DMS79 treated with DMSO at 0.1 percent for 48 hours (cell line): ENCODE measurements around the gene FAM24B.
A peak's percentile ranks its signal among the peaks of the same experiment; 100 is the strongest.
"Not testable (repeated sequence)": the region's sequence is repeated elsewhere in the genome, so short reads cannot be mapped to it uniquely, and the experiment has no call there.

Source experiments
- DNase-seq: peaks from one replicate; lab custom pipeline; 2025; lab: John Stamatoyannopoulos, UW

Gene FAM24B, protein sequence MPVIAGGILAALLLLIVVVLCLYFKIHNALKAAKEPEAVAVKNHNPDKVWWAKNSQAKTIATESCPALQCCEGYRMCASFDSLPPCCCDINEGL

DNA sequence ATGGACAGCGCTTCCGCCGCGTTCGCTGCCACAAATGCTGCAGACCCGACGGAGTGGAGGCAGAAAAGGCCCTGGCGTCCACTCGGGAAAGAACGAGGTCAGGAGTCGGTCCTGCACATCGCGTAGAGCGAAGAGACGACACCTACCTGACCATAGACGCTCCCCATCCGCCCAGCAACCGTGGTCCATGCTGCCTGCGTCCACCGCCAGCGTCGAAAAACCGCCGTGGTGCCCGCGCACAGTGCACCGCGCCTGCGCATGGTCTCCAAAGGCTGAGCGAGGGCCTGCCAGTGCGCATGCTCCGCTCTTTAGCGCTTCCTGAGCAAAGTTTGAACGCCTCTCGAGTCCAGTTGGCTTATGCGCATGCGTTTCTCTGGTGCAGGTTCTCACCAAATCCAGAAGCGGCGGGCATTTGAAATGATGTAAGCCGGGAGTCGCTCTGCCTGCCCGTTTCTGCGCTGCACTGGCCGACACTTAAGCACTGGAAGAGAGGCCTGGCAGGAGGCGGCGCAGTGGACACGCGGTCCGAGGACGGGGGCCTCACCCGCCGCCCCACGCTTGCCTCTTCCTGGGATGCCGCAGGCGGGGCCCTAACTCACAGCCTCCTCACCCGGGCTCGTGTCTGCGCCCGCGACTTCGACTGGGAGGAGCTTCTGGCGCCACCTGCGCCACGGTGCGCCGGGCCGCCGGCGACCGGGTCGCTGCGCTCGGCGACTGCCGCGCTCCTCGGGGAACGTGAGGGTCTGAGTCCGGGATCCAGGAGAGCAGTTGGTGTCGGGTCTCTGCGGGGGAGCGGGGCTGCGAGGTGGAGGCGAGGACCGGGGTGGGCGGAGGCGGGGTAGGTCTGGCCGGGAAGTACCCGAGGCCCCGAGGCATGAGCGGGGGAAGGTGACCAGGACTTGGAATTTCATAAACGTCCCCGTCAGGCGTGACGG, at the start of gene FAM24B:
TSS of gene FAM24B (minus strand) at position 243 of the 935 bp plus-strand sequence. CDS start 29,066 bp downstream, outside the sequence.
- DNase-seq, result peak; percentile 83

DNA sequence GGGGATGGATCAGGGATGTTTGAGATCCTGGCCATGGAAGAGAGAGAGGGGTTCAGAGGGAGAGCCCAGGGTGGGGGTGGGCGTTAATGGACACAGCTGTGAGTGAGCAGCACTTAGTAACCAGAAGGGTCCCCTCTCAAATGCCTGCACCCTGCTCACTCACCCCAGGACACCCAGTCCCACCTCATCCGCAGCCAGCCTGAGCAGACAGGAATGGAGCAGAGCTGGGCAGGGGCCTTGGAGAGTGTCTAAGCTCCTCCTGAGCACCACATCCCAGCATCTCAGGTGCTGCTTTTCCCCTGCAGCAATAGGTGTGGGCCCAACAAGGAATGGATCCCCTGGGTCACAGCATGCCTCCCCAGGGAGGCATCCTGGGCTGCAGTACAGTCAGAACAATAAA, 36.3 kb upstream of the FAM24B start:
- no peak for DNase-seq

DNA sequence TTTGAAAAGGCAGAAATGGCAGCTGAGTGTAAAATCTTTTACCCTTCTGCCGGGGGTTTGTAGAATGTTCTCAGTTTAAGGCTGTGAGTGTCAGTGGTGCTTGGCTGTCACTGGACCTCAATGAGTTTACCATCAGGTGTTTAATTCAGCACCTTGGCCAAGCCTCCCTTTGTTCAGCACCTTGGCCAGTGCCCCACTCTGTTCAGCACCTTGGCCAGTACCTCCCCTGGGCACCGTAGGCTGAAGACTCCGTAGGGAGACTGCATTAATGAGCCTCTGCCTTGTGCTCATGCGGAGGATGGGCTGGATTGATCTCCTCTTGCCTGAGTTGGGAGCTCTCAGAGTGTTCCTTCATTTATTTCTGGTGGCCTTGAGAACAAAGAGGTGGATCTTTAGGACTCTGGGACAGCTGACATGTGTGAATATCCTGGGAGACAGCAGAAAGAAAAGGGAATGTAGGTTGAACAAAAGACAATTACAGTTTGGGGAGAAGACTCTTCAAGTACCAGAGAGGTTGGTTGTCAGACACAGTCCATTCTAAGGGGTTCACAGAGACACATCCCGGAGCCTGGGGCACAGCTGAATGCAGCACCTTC, 32.6 kb upstream of the FAM24B start:
- no peak for DNase-seq

DNA sequence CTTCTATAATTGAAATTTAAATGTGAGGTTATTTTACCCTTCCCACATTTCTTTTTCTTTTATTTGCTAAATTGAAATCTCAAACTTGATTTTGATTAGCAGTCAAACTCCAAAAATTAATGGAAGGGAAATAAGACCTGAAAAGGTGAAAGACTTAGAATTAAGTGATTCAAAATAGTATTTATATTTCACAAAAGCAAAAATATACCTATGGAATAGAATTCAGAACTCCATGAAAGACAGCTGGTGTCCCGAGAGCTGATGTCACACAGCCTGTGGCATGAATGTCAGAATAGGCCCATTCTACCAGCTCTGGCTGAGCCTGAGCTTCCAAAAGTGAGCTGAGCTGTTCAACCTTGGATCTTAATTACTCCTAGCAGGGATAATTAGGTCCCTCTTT, 30.9 kb upstream of the FAM24B start, which contains the start of gene FAM24A:
TSS of gene FAM24A (plus strand) at position 301 of the 400 bp plus-strand sequence. CDS start 1,025 bp downstream, outside the sequence.
- no peak for DNase-seq

DNA sequence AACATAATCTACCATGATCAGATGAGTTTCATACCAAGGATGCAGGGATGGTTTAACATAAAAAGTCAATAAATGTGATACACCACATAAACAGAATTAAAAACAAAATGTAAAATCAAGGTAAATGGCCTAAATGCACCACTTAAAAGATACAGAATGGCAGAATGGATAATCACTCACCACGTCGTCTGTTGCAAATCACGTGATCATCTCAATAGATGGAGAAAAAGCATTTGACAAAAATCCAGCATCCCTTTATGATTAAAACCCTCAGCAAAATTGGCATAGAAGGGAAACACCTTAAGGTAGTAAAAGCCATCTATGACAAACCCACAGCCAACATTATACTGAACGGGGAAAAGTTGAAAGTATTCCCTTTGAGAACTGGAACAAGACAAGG, 24.5 kb upstream of the FAM24B start:
- not testable (repeated sequence) for DNase-seq

DNA sequence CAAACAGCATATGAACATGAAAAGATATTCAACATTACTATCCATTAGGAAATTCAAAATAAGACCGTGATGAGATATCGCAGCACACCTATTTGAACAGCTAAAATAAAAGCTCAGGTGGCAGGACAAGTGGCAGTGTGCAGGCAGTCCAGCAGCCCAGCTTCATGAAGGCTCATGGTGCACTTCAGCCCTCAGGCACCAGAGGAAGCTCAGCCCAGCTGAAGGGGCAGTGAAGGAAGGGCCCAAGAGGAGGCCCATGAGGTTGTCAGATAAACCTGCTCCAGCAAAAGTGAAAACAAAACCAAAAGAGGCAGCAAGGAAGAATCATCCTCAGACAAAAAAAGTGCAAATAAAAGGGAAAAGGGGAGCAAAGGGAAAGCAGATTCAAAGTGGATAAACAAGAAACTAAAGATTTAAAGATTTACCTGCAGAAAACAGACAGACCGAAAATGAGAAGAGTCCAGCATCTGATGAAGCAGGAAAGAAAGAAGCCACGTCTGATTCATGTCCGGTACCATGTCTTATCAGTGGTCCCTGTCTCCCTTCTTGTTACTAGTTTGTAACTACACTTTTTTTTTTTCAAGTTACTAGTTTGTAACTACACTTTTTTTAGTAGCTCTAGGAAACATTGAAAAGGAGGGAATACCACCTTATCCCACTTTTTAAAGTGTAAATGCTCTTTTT, 15.0 kb upstream of the FAM24B start:
- DNase-seq, result no peak

DNA sequence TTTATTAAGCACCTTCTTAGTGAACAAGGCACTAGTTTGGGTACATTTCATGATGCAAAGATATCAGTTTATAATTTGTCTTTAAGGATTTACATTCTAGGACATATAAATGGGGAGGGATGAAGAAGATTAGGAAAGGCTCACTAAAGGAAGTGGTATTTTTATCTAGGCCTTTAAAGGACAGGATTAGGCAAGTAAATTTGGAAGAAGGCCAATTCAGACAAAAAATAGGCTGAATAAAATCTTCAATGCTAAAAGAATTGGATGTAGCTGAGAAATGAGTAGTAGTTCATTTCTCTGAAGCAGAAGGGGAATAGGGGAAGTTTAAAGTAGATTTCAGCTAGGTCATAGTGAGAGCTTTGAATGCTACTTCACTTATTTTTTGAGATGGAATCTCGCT, 4.8 kb upstream of the FAM24B start:
- DNase-seq, result no peak

DNA sequence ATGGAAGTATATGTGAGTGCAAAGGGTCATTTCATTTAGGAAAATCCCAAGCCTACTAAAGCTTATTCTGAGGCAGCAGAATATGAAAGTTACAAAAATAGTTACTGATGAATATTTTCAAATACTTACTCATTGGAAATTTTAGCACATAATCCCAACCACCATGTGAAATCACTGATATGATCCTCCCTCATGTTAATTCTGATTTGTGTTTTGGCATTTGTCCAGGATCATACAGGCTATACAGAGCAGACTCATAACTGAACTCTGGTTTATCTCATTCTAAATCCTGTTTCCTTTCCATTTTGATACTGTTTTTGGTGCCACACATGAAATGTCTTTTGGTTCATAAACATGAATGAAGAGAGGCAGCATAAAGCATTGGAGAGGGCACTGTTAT, 3.4 kb upstream of the FAM24B start:
- no peak for DNase-seq

DNA sequence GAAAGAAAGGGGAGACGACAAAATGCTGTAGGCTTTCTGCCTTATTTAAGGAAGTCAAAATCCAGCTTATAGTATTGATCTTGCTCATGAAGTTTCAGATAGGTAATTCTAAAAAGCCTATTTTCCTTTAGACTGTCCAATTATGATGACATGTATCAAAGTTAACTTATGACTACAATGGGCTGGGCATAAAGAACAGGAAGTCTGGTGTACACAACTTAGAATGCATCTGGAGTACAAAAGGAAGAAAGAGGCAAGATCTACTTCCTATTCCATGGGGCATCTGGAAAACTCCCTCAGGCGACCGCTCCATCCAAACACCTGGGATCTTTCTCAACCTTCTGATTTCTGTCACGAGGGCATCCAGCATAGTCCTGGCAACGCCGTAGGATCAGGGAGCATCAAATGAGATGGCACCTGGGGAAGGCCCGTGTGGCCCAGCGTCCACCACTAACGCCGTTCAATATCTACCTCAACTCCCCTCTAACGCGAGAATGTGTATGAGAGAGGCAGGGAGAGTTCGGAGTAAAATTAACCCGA, 512 bp downstream of the FAM24B start:
- DNase-seq, result peak; percentile 19

DNA sequence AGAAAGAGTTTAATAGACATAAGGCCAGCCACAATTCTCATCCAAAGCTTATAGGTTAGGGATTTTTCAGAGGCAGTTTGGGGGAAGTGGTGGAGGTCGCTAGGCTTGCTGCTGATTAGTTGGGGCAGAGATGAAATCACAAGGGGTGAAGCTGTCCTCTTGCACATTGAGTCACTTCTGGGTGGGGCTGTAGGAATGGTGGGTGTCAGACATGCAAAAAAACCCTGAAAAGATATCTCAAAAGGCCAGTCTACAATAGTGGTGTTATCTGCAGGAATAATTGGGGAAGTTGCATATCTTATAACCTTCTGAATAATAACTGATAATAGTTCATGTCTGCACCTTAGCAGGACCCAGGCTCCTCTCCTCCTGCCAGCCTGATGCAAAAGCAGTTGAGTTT, 2.1 kb downstream of the FAM24B start:
- DNase-seq, result no peak

DNA sequence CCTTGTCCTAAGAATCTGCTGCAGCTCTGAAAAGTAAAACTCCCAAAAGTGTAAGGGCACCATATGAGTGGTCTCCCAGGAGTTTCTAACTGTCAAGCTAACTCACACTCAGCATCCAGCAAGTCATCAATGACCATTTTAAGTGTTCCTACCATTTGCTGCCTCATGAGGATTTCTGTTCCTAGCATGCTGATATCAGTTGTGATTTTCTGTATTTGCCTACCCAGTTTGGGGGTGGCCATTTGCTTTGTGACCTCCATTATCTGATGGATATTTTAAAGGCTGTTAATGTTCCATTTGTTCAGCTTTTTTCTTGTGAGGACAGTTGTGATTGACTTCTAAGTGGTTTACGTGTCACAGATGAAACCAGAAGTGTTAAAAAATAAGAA, 2.9 kb downstream of the FAM24B start:
- DNase-seq, result no peak

DNA sequence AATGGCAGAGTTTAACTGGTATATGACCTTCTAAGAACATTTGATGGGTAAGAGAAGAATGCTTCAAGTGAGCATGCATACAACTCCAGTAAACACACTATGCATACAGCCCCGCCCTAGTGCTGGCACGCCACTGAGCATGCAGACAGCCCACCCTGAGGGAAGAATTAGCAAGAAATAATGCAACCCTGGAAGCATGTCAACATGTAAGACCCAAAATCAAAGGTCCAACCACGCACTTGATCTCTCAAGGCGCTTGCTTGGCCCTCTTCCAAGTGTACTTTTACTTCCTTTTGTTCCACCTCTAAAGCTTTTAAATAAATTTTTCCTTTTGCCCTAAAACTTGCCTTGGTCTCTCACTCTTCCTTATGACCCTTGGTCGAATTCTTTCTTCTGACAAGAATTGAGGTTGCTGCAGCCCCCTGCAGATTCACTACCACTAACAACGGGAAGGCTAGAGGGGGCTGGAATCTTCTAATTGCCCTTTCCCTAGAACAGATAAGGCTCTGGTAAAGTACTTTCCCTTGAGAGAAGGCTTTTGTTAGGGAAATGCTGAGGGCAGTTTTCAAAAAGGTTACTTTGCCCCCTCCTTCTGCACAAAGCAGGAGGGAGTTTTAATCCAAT, 3.4 kb downstream of the FAM24B start:
- peak; percentile 90 for DNase-seq

DNA sequence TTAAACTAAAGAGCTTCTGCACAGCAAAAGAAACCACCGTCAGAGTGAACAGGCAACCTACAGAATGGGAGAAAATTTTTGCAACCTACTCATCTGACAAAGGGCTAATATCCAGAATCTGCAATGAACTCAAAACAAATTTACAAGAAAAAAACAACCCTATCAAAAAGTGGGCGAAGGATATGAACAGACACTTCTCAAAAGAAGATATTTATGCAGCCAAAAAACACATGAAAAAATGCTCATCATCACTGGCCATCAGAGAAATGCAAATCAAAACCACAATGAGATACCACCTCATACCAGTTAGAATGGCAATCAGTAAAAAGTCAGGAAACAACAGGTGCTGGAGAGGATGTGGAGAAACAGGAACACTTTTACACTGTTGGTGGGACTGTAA, 7.4 kb downstream of the FAM24B start:
- DNase-seq, result not testable (repeated sequence)

DNA sequence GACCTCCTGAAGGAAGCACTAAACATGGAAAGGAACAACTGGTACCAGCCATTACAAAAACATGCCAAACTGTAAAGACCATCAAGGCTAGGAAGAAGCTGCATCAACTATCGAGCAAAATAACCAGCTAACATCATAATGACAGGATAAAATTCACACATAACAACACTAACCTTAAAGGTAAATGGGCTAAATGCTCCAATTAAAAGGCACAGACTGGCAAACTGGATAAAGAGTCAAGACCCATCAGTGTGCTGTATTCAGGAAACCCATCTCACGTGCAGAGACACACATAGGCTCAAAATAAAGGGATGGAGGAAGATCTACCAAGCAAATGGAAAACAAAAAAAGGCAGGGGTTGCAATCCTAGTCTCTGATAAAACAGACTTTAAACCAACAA, 10.6 kb downstream of the FAM24B start:
- not testable (repeated sequence) for DNase-seq

DNA sequence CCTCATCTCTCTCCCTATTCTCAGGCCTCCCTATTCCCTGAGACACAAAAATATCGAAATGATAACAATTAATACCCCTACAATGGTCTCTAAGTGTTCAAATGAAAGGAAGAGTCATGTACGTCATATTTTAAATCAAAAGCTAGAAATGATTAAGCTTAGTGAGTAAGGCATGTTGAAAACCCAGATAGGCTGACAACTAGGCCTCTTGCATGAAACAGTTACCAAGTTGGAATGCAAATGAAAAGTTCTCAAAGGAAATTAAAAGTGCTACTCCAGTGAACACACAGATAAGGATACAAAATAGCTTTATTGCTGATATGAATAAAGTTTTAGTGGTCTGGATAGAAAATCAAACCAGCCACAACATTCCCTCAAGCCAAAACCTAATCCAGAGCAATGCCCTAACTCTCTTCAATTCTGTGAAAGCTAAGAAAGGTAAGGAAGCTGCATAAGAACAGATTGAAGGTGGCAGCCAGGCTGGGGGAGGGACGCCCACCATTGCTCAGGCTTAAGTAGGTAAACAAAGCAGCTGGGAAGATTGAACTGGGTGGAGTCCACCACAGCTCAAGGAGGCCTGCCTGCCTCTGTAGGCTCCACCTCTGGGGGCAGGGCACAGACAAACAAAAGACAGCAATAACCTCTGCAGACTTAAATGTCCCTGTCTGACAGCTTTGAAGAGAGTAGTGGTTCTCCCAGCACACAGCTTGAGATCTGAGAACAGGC, 12.5 kb downstream of the FAM24B start:
- DNase-seq, result not testable (repeated sequence)

DNA sequence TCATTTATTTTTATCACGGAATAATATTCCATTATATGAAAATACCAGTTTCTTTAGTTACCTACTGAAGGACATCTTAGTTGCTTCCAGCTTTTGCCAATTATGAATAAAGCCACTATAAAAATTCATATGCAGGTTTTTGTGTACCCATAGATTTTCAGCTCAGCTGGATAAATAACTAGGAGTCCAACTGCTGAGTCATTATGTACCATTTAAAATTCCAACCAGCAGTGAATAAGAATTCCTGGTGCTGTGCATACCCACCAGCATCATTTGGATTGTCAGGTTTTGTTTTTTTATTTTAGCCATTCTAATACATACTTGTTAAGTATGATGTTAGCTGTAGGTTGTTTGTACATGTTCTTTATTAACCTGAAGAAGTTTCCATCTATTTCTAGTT, 14.5 kb downstream of the FAM24B start:
- no peak for DNase-seq

DNA sequence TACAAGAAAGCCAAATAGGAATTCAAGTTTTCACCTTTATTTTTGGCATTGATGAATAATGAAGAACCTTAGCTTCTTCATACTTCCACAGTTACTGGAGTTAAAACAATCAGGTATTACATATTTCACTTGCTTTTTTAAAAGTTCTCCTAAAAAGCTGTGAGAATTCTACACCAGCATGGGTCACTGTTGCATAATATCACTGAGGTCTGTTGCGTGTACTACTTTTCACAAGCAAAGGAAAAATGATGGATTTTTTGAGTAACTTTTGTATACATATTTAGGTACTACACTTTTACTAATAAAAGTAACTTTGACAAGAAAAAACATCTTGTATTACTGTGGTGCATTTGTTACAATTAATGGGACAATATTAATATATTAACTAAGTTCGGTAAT, 15.2 kb downstream of the FAM24B start:
- DNase-seq, result no peak

DNA sequence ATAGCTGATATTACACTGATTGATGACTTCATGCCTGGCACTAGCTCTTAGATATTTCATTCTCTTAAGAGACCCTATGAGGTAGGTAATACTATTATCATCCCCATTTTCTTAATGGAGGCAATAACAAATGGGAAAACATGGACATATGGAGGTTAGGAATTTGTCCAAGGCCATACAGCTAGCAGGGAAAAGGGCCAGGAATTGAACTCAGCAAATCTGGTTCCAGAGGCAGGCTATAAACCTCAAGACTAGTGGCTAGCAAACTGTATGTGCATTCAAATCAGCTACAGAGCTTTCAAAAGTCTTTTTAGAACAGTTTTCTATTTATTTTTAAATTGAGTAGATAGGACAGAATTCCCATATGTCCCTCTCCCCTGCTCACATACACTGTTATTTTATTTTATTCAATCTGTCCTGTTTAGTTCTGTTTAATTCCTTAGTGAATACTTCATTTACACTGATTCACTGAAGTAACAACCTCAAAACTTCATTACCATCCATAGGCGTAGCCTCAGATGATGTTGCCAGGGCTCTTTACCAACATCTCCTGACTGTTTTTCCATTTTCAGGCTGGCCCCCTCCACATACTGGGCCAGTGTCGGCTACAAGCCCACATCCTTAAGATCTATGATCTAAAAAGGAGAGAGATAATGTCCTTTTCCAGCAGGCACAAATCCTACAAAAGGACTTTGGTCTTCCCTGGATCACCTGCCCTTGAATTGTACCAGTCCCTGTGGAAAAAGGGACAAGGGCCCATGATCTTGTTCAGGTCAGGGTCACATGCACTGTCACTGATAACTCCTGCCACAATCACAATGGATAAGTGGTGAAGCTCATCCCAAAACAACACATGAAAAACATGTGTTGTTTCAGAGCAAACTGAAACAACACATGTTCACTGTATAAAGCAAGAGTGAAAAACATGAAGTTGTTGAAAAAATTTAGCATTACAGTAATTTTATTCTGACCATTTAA, 15.9 kb downstream of the FAM24B start:
- DNase-seq, result no peak

DNA sequence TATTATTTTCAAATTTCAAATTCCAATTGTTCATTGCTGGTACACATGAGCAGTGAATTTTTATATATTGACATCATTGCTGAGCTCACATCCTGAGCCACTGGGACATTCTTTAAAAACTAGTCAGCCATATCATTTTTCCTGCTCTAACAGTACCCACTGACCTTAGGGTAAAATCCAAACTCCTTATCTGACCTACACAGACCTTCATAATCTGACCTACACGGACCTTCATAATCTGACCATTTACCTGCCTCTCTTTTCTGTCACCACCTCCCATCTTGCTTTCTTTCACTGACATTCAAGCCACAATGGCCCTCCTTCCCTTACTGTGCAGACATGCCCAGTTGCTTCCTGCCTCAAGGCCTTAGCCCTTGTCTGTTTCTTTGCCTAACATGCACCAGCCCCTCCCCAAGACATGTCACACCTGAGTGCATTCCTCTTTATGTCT, 17.6 kb downstream of the FAM24B start:
- DNase-seq, result no peak

DNA sequence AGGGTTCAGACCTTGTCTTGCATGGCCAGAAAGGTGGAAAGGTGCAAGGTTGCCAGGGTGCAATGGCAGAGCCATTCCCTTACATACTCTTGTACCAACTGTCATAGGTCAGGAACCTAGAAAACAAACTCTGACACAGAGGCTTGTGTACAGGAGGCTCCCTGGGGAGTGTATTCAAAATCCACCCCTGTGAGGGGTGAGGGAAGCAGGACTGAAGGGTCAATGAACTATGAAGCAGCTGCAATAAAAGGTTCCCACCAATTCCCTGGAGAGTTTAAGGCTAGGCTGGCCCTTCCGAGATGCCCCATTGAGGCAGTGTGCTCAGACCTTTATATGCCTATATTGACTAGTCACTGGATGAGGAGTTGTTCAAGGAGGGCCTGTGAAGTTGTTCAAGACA, 19.9 kb downstream of the FAM24B start:
- no peak for DNase-seq
